ENCODE measurements around the gene STK11. TPM values are rescaled to one million over a fixed set of nuclear protein-coding genes. Genes with fewer than 3 reads are reported as not detected.

The STK11 gene
- total RNA-seq, 3 donors from 2014 or later: 32.8 to 55.0 (median 52.1) TPM

GRCh38 chr19:1258163-1258492 is 52.5 kb downstream of the STK11 start:
- Histone ChIP-seq H3K4me3 (peak overlapping the region in 1 of 3 donors; percentile 0), H3K9me3 (no peaks in the 10 kb centered on the region), H3K27me3 (no peaks in the 10 kb centered on the region), H3K27ac (peak overlapping the region; percentile 97 to 98), H3K4me1 (peaks cover 31 to 45% of the 10 kb centered on the region in 2 donors), H3K36me3 (peaks cover 11% of the 10 kb centered on the region)
- no peak for DNase-seq (ENCODE audit: low spot score in 2 of 2)
- TF ChIP-seq CTCF (IDR thresholded peaks at IDR 0.05) (no peak), POLR2A (IDR thresholded peaks at IDR 0.05) (no peak), POLR2AphosphoS5 (IDR thresholded peaks at IDR 0.05) (no peak)
- intact Hi-C loops (cut with DNase I; ENCODE audit: low total_unique reads): no loop called here

- Histone ChIP-seq H3K27ac (peak overlapping the region; percentile 97 to 98), H3K9me3 (no peaks in the 10 kb centered on the region), H3K27me3 (no peaks in the 10 kb centered on the region), H3K4me3 (peak overlapping the region; percentile 21 to 53 (median 25)), H3K4me1 (peaks cover 30 to 41% of the 10 kb centered on the region in 2 donors), H3K36me3 (peaks cover 11% of the 10 kb centered on the region)
- intact Hi-C loops (cut with DNase I; ENCODE audit: low total_unique reads): no loop called here
- no peak for DNase-seq (ENCODE audit: low spot score in 2 of 2)
- no peak for TF ChIP-seq CTCF (IDR thresholded peaks at IDR 0.05)
- TF ChIP-seq POLR2A (IDR thresholded peaks at IDR 0.05): no peak
- TF ChIP-seq POLR2AphosphoS5 (IDR thresholded peaks at IDR 0.05): no peak
These were observed 53.2 kb downstream of the STK11 start for GRCh38 chr19:1258707-1259205.

- H3K4me3 ChIP-seq: peak overlapping the region; percentile 21 to 53 (median 25)
- peaks cover 24 to 35% of the 10 kb centered on the region in 2 donors for H3K4me1 ChIP-seq
These were observed 53.8 kb downstream of the STK11 start for GRCh38 chr19:1259206-1259875.

GRCh38 chr19:1259876-1260748 is 54.5 kb downstream of the STK11 start:
- no peak for DNase-seq (ENCODE audit: low spot score in 2 of 2)
- TF ChIP-seq CTCF (IDR thresholded peaks at IDR 0.05): no peak
- TF ChIP-seq POLR2A (IDR thresholded peaks at IDR 0.05): no peak
- TF ChIP-seq POLR2AphosphoS5 (IDR thresholded peaks at IDR 0.05): no peak
- Histone ChIP-seq H3K4me3 (peak overlapping the region; percentile 57 to 79 (median 70)), H3K9me3 (no peaks in the 10 kb centered on the region), H3K4me1 (peaks cover 22 to 34% of the 10 kb centered on the region in 2 donors), H3K27me3 (no peaks in the 10 kb centered on the region), H3K36me3 (peaks cover 7% of the 10 kb centered on the region), H3K27ac (peak overlapping the region; percentile 97 to 98)
- intact Hi-C loops (cut with DNase I; ENCODE audit: low total_unique reads): no loop called here

More at GRCh38 chr19:1259206-1259875, 53.8 kb downstream of the STK11 start:
- intact Hi-C loops (cut with DNase I; ENCODE audit: low total_unique reads): no loop called here
- Histone ChIP-seq H3K9me3 (no peaks in the 10 kb centered on the region), H3K36me3 (peaks cover 11% of the 10 kb centered on the region), H3K27me3 (no peaks in the 10 kb centered on the region), H3K27ac (peak overlapping the region; percentile 97 to 98)
- no peak for DNase-seq (ENCODE audit: low spot score in 2 of 2)
- TF ChIP-seq POLR2A (IDR thresholded peaks at IDR 0.05) (no peak), CTCF (IDR thresholded peaks at IDR 0.05) (no peak), POLR2AphosphoS5 (IDR thresholded peaks at IDR 0.05) (peak in 2 of 3 donors; percentile 66 to 71)

All from breast epithelium (tissue), 4 donors.